HCT116 (cell line): ENCODE measurements around the gene CCDC121. TPM values are rescaled to one million over a fixed set of nuclear protein-coding genes. Genes with fewer than 3 reads are reported as not detected.

Experiments
- ATAC-seq: fragments of 200-7000 bp; cut with Tn5 transposase; 2 replicates; pipeline ENCODE4 v1.9.1; 2020; ENCODE audit warnings: mild to moderate bottlenecking, moderate library complexity
- BruUV-seq: library from RNA; stranded (reverse); fragments of 400-500 nt; replicated peaks from 2 replicates; lab custom pipeline; 2021; lab: Mats Ljungman, UMichigan
- CTCF ChIA-PET: fragments of 300-600 bp; sonication (Branson Sonifier 250); formaldehyde crosslinking; loops from one replicate; lab custom pipeline; 2021; ENCODE audit warnings: antibody characterized with exemption; lab: Charles Lee
- POLR2A ChIA-PET: fragments of 300-600, 350-600 bp; sonication (Branson Sonifier 250); formaldehyde crosslinking; loops from one replicate; lab custom pipeline; 2021; ENCODE audit warnings: antibody characterized with exemption; lab: Charles Lee
- RAD21 ChIA-PET, 2 experiments: fragments of 300-600 bp; sonication (Branson Sonifier 250); formaldehyde crosslinking; loops; one replicate each; lab custom pipeline; 2023; ENCODE audit warnings: low total read pairs in 2 of 2; ENCODE audit not compliant: uncharacterized antibody in 2 of 2, unreplicated experiment in 2 of 2, low non-redundant PET in 1 of 2; lab: Charles Lee
- DNase-seq: peaks from one replicate; pipeline ENCODE4 v3.0.0-alpha.2; 2010; ENCODE audit warnings: low read depth, low spot score
- H2AFZ ChIP-seq: fragments of 200-600 bp; shearing (Covaris generic), sonication (generic); 2 replicates; pipeline ENCODE4 v1.6.1; 2017; ENCODE audit warnings: low read depth, mixed run types, mixed read lengths, antibody characterized with exemption, low read length; ENCODE audit not compliant: poor library complexity, severe bottlenecking
- H3K27ac ChIP-seq: 2 replicates; pipeline ENCODE4 v1.5.1; 2012; ENCODE audit warnings: low read depth, low read length
- H3K27me3 ChIP-seq: fragments of 200-600 bp; sonication (generic); 2 replicates; pipeline ENCODE4 v1.6.1; 2016; ENCODE audit warnings: mixed run types, low read length, mixed read lengths; ENCODE audit not compliant: insufficient read depth
- H3K36me3 ChIP-seq, 2 experiments: fragments of 200-500 bp in 1 of 2; fragments of 200-600 bp in 1 of 2; sonication (Bioruptor generic) in 1 of 2; sonication (generic) in 1 of 2; 2 replicates each; pipeline versions ENCODE4 v1.5.1 to v1.6.1; 2014 to 2016; ENCODE audit warnings: low read length in 2 of 2, inconsistent platforms in 1 of 2, mixed read lengths in 1 of 2, mixed run types in 1 of 2; ENCODE audit not compliant: insufficient read depth in 2 of 2, control insufficient read depth in 1 of 2
- H3K4me1 ChIP-seq, 2 experiments: fragments of 200-600 bp in 1 of 2; sonication (generic) in 1 of 2; 2 replicates each; pipeline versions ENCODE4 v1.5.1 to v1.6.1; 2012 to 2017; ENCODE audit warnings: low read length in 2 of 2, inconsistent platforms in 1 of 2, mild to moderate bottlenecking in 1 of 2, mixed read lengths in 1 of 2, mixed run types in 1 of 2, moderate library complexity in 1 of 2; ENCODE audit not compliant: insufficient read depth in 2 of 2, control insufficient read depth in 1 of 2
- H3K4me2 ChIP-seq: fragments of 200-600 bp; sonication (generic); 2 replicates; pipeline ENCODE4 v1.6.1; 2017; ENCODE audit warnings: mixed run types, low read length, mixed read lengths
- H3K4me3 ChIP-seq, 2 experiments: fragments of 200-600 bp in 1 of 2; sonication (generic) in 1 of 2; replicated peaks in 1 of 2; 2 replicates each; pipeline ENCODE4 v1.5.1; 2011 to 2016; ENCODE audit warnings: low read length in 2 of 2, control low read depth in 1 of 2, low read depth in 1 of 2, mild to moderate bottlenecking in 1 of 2, mixed read lengths in 1 of 2, mixed run types in 1 of 2
- H3K79me2 ChIP-seq: fragments of 200-600 bp; sonication (generic); 2 replicates; pipeline ENCODE4 v1.6.1; 2017; ENCODE audit warnings: mild to moderate bottlenecking, mixed run types, low read length, moderate library complexity, mixed read lengths; ENCODE audit not compliant: insufficient read depth
- H3K9ac ChIP-seq: fragments of 200-600 bp; sonication (generic); 2 replicates; pipeline ENCODE4 v1.6.1; 2016; ENCODE audit warnings: low read length, mixed read lengths
- H3K9me2 ChIP-seq: fragments of 200-600 bp; sonication (generic), shearing (Covaris generic); 2 replicates; pipeline ENCODE4 v1.6.1; 2017; ENCODE audit warnings: mixed run types, mild to moderate bottlenecking, moderate library complexity; ENCODE audit not compliant: insufficient read depth
- H3K9me3 ChIP-seq, 2 experiments: fragments of 200-500 bp in 1 of 2; fragments of 200-600 bp in 1 of 2; sonication (Bioruptor generic) in 1 of 2; sonication (generic) in 1 of 2; 2 replicates each; pipeline ENCODE4 v1.6.1; 2014 to 2017; ENCODE audit warnings: low read length in 2 of 2, mixed read lengths in 2 of 2, inconsistent platforms in 1 of 2, low read depth in 1 of 2, mild to moderate bottlenecking in 1 of 2, mixed run types in 1 of 2, moderate library complexity in 1 of 2; ENCODE audit not compliant: control insufficient read depth in 1 of 2, insufficient read depth in 1 of 2
- H4K20me1 ChIP-seq: fragments of 200-600 bp; sonication (generic), shearing (Covaris generic); 2 replicates; pipeline ENCODE4 v1.6.1; 2017; ENCODE audit warnings: mixed run types, mild to moderate bottlenecking, moderate library complexity; ENCODE audit not compliant: insufficient read depth
- CTCF ChIP-seq, 3 experiments: fragments of 200-600 bp in 1 of 3; sonication (generic) in 1 of 3; IDR thresholded peaks in 2 of 3; conservative IDR thresholded peaks in 1 of 3; 2 replicates each; pipeline ENCODE4 v1.5.1; 2012 to 2017; ENCODE audit warnings: low read depth in 2 of 3, low read length in 2 of 3, antibody characterized with exemption in 1 of 3, borderline replicate concordance in 1 of 3, control low read depth in 1 of 3, mild to moderate bottlenecking in 1 of 3, mixed read lengths in 1 of 3, mixed run types in 1 of 3, moderate library complexity in 1 of 3; ENCODE audit not compliant: insufficient read depth in 1 of 3
- EGR1 ChIP-seq: IDR thresholded peaks from 2 replicates; pipeline ENCODE4 v1.6.1; 2012; ENCODE audit warnings: low read depth
- ELF1 ChIP-seq: IDR thresholded peaks from 2 replicates; pipeline ENCODE4 v1.6.1; 2012; ENCODE audit warnings: low read depth, borderline replicate concordance
- EZH2 ChIP-seq: fragments of 200-600 bp; sonication (generic); IDR thresholded peaks from 2 replicates; pipeline ENCODE4 v1.6.1; 2017; ENCODE audit warnings: antibody characterized with exemption, mixed run types
- EZH2phosphoT487 ChIP-seq: fragments of 200-600 bp; IDR thresholded peaks from 2 replicates; pipeline ENCODE4 v1.6.1; 2018; ENCODE audit warnings: antibody characterized with exemption, borderline replicate concordance
- FOSL1 ChIP-seq: IDR thresholded peaks from 2 replicates; pipeline ENCODE4 v1.6.1; 2012; ENCODE audit warnings: low read depth
- JUND ChIP-seq: IDR thresholded peaks from 2 replicates; pipeline ENCODE4 v1.6.1; 2012
- POLR2A ChIP-seq: IDR thresholded peaks from 2 replicates; pipeline ENCODE4 v1.7.0; 2011; ENCODE audit warnings: borderline replicate concordance; ENCODE audit not compliant: insufficient read depth, insufficient read length; ENCODE audit errors: extremely low read depth
- RAD21 ChIP-seq: IDR thresholded peaks from 2 replicates; pipeline ENCODE4 v1.6.1; 2012; ENCODE audit warnings: low read depth, mild to moderate bottlenecking
- REST ChIP-seq: IDR thresholded peaks from 2 replicates; pipeline ENCODE4 v1.6.1; 2012; ENCODE audit warnings: low read depth
- SP1 ChIP-seq: IDR thresholded peaks from 2 replicates; pipeline ENCODE4 v1.6.1; 2012; ENCODE audit warnings: low read depth
- YY1 ChIP-seq: IDR thresholded peaks from 2 replicates; pipeline ENCODE4 v1.6.1; 2011; ENCODE audit warnings: low read length, low read depth, moderate library complexity, mild to moderate bottlenecking; ENCODE audit not compliant: insufficient replicate concordance; ENCODE audit errors: extremely low read depth
- ZBTB33 ChIP-seq: IDR thresholded peaks from 2 replicates; pipeline ENCODE4 v1.6.1; 2011; ENCODE audit warnings: mild to moderate bottlenecking, low read length, moderate library complexity; ENCODE audit not compliant: insufficient replicate concordance; ENCODE audit errors: extremely low read depth
- ZFX ChIP-seq: fragments of 450-650 bp; IDR thresholded peaks from 2 replicates; pipeline ENCODE4 v1.6.1; 2017
- intact Hi-C: fragments of 100-400 bp; cut with micrococcal nuclease; formaldehyde crosslinking; loops from 2 replicates; pipeline ENCODE4 v1.10.0; 2022
- total RNA-seq: library from RNA; stranded (reverse); gene quantifications from one replicate; pipeline ENCODE4 v1.2.1, GENCODE V29; 2021; ENCODE audit not compliant: unreplicated experiment
- TF ChIP-seq, protein P1 (sequence below): IDR thresholded peaks from 2 replicates; pipeline ENCODE4 v1.6.1; 2012

CCDC121 gene
- total RNA-seq, 1 experiment from 2014 or later: 2.1 TPM

DNA sequence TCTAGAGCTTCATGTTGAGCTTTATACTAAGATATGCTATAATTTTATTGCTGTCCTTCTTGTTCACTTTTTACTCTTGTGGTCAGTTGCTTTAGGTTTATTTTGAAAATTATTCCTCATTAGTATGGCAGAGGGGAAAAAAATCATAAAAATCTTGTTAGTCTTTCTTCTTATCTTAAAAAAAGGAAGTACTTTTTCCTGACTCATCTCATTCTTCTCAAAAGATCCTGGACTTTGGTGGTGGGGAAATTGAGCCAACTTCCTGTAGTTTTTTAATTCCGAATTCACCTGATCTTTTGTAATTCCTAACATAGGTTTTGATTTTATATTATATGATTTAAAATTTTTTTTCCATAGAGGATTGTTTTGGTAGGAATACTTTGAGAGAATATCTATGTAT lies 38.6 kb upstream of the CCDC121 start:
- ChIA-PET CTCF (no interaction called here), POLR2A (interaction anchor here (0.6 kb wide), 1 partner anchor 845 kb away, joined by 3 read pairs; no protein-coding TSS in a partner anchor), RAD21 (no interaction called here)
- no peak for ATAC-seq
- no peak for DNase-seq
- Histone ChIP-seq H3K4me2 (no peak overlapping the region), H3K4me1 (peaks cover 7 to 12% of the 10 kb centered on the region in 2 experiments)
- intact Hi-C loops: no loop called here
- TF ChIP-seq ZBTB33: no peak
- no peak for TF ChIP-seq EGR1
- TF ChIP-seq YY1: no peak
- TF ChIP-seq, protein P1, sequence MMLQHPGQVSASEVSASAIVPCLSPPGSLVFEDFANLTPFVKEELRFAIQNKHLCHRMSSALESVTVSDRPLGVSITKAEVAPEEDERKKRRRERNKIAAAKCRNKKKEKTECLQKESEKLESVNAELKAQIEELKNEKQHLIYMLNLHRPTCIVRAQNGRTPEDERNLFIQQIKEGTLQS: no peak
- no peak for TF ChIP-seq CTCF (IDR thresholded peaks at IDR 0.05 in 2 of 3, conservative IDR thresholded peaks at IDR 0.05 in 1 of 3; ENCODE audit: borderline replicate concordance in 1 of 3, insufficient read depth in 1 of 3, low read depth in 2 of 3, low read length in 2 of 3)
- TF ChIP-seq EZH2phosphoT487: no peak
- TF ChIP-seq REST: no peak
- TF ChIP-seq RAD21: no peak
- TF ChIP-seq SP1: no peak
- no peak for TF ChIP-seq POLR2A
- TF ChIP-seq ZFX: no peak
- TF ChIP-seq FOSL1: no peak
- TF ChIP-seq EZH2: no peak
- TF ChIP-seq ELF1: no peak
- TF ChIP-seq JUND: no peak
- TF ChIP-seq, all 23 proteins: peak for 0
- Histone ChIP-seq H3K9ac (no peak overlapping the region), H3K9me3 (no peaks in the 10 kb centered on the region), H3K9me2 (no peaks in the 10 kb centered on the region), H4K20me1 (no peaks in the 10 kb centered on the region; the same call in 1 of the 2 replicates), H3K27me3 (no peaks in the 10 kb centered on the region), H3K4me3 (no peak overlapping the region), H2AFZ (no peak overlapping the region), H3K27ac (no peak overlapping the region), H3K79me2 (peaks cover 30% of the 10 kb centered on the region), H3K36me3 (peaks cover 19 to 32% of the 10 kb centered on the region in 2 experiments; a peak in 3 of 4 replicates)
- no TSS peak for BruUV-seq
